Right lobe of liver (tissue), 5 donors: ENCODE results near the gene RMDN3. TPM values are rescaled to one million over a fixed set of nuclear protein-coding genes. Genes with fewer than 3 reads are reported as not detected.

Experiments
- small RNA-seq, 2 experiments: library from RNA; depleted of rRNA; stranded (forward); fragments of <200 nt; gene quantifications; one replicate each; pipeline ENCODE3, GENCODE V24; 2016
- total RNA-seq, 6 experiments: library from RNA; depleted of rRNA in 2 of 6; stranded (reverse); fragments of >200 nt in 2 of 6; fragmentation: NEBNext Ultra II Directional in 3 of 6; extraction: Animal tissue kit (Norgen Biotek cat#: 25700) in 3 of 6; gene quantifications; one replicate each; pipeline versions ENCODE4 v1.1.0 to v1.2.4, GENCODE V29; 2016 to 2023
- donor health status: DM: no; HTN: no; CAD: no.
- donor health status: DM: no; HTN: no; CAD: no.
- donor health status: DM: no; HTN: yes; CAD: no.
- donor health status: DM: no; HTN: yes; CAD: no.

Gene RMDN3
- total RNA-seq, 6 experiments from 2014 or later, result 25.3 to 38.5 (median 29.5) TPM

Small RNA genes within 50 kb of the gene (small RNA-seq; reads per million reads assigned to genes)
- 0 reads per million in 2 experiments for gene SUMO2P15

Other genes with a start within 250 kb of the RMDN3 start
- gene CCDC32, start 190.2 kb downstream of the RMDN3 start, total RNA-seq, result 10 to 100 TPM in 3 of 6 experiments, 1 to 10 TPM in 3; 6.4 to 12.3 (median 9.9) TPM
- gene RPUSD2, start 186.0 kb downstream of the RMDN3 start, total RNA-seq, result 1 to 10 TPM; 4.7 to 7.4 (median 6.1) TPM
- gene KNL1, start 161.0 kb downstream of the RMDN3 start, total RNA-seq, result 1 to 10 TPM; 1.6 to 9.6 (median 3.6) TPM
- 1 to 10 TPM in 2 of 6 experiments, under 1 TPM in 2, not detected in 2; 0.66 to 1.7 (median 1.1) TPM for gene RAD51, start 60.1 kb downstream of the RMDN3 start, total RNA-seq
- 100 to 1,000 TPM in 2 of 6 experiments, 10 to 100 TPM in 4; 65.4 to 181 (median 82.0) TPM for gene GCHFR, start 8.8 kb upstream of the RMDN3 start, total RNA-seq
- 1 to 10 TPM in 2 of 6 experiments, under 1 TPM in 4; 0.51 to 1.6 (median 0.83) TPM for gene C15orf62, start 14.7 kb upstream of the RMDN3 start, total RNA-seq
- 10 to 100 TPM; 11.5 to 49.3 (median 19.5) TPM for gene ZFYVE19, start 51.8 kb upstream of the RMDN3 start, total RNA-seq
- gene DNAJC17, start 52.2 kb upstream of the RMDN3 start, total RNA-seq, result 10 to 100 TPM in 5 of 6 experiments, 1 to 10 TPM in 1; 7.8 to 23.7 (median 17.7) TPM
- not detected for gene PPP1R14D, start 73.5 kb upstream of the RMDN3 start, total RNA-seq
- 1 to 10 TPM; 1.1 to 7.9 (median 3.0) TPM for gene SPINT1, start 88.8 kb upstream of the RMDN3 start, total RNA-seq
- not detected for gene RHOV, start 119.0 kb upstream of the RMDN3 start, total RNA-seq
- gene VPS18, start 139.2 kb upstream of the RMDN3 start, total RNA-seq, result 10 to 100 TPM in 5 of 6 experiments, 1 to 10 TPM in 1; 8.4 to 24.7 (median 12.9) TPM
- gene DLL4, start 174.1 kb upstream of the RMDN3 start, total RNA-seq, result 1 to 10 TPM; 2.9 to 8.7 (median 4.2) TPM
- 10 to 100 TPM in 2 of 6 experiments, 1 to 10 TPM in 1, under 1 TPM in 3; 0.22 to 11.6 (median 0.97) TPM for gene CHAC1, start 198.2 kb upstream of the RMDN3 start, total RNA-seq